Body of pancreas (tissue), 4 donors: ENCODE data around the gene TAL1.

ENCODE experiments used
- POLR2A ChIP-seq, 3 donors: fragments of 450-650 bp; IDR thresholded peaks; one replicate each; pipeline ENCODE4 v1.6.1; 2016; ENCODE audit warnings: antibody characterized with exemption in 3 of 3, mild to moderate bottlenecking in 2 of 3
- TF ChIP-seq, protein P1 (sequence below), 7 experiments: fragments of 450-650 bp in 4 of 7; fragments of 200-600 bp in 3 of 7; sonication (generic) in 3 of 7; IDR thresholded peaks; one replicate each; pipeline ENCODE4 v1.5.1; 2016 to 2019; ENCODE audit warnings: antibody characterized with exemption in 7 of 7

DNA sequence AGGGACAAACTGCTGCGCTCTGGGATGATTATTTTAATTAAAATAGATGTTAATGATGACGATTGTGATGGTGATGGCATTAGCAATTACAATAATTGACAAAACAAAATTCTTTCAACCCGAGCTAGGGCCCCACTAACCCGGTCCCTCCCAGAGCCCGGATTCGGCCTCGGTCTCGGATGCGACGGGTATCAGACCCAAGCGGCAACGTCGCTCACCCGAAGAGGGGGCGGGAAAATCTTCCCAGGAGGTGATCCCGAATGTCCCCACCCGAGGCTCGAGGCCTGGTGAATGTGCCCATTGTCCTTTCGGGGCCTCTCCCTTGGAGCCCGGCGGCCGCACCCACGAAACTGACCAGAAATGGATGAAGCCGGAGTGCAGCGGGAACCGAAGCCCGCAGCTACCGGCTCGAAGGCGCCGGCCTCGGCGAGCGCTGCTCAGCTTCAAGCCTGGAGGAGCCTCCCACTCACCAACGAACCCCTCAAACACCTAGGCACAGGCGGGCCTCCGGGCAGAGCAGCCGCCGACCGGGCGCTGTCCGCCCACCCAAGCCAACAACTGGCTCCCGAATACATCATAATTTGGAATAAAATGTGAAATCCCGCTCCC lies 1.2 kb downstream of the TAL1 start:
- TF ChIP-seq, protein P1, sequence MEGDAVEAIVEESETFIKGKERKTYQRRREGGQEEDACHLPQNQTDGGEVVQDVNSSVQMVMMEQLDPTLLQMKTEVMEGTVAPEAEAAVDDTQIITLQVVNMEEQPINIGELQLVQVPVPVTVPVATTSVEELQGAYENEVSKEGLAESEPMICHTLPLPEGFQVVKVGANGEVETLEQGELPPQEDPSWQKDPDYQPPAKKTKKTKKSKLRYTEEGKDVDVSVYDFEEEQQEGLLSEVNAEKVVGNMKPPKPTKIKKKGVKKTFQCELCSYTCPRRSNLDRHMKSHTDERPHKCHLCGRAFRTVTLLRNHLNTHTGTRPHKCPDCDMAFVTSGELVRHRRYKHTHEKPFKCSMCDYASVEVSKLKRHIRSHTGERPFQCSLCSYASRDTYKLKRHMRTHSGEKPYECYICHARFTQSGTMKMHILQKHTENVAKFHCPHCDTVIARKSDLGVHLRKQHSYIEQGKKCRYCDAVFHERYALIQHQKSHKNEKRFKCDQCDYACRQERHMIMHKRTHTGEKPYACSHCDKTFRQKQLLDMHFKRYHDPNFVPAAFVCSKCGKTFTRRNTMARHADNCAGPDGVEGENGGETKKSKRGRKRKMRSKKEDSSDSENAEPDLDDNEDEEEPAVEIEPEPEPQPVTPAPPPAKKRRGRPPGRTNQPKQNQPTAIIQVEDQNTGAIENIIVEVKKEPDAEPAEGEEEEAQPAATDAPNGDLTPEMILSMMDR (IDR thresholded peaks at IDR 0.05) = no peak
- no peak for TF ChIP-seq POLR2A (IDR thresholded peaks at IDR 0.05)
